Body of pancreas (tissue), 4 donors: ENCODE measurements around the gene INPP5D. TPM values are rescaled to one million over a fixed set of nuclear protein-coding genes. Genes with fewer than 3 reads are reported as not detected.

Source experiments
- ATAC-seq: fragments of 150-250 bp; one replicate; pipeline ENCODE4 v1.9.1; 2016
- DNase-seq, 4 donors: peaks; one replicate each; pipeline ENCODE4 v3.0.0-alpha.2; 2019
- H3K27ac ChIP-seq, 4 donors: fragments of 200-600 bp; sonication (generic); 1 replicate in 3 of 4; 2 replicates in 1 of 4; pipeline versions ENCODE4 v1.5.1 to v1.6.1; 2016 to 2019; ENCODE audit warnings: mild to moderate bottlenecking in 1 of 4, mixed read lengths in 1 of 4, moderate library complexity in 1 of 4
- H3K27me3 ChIP-seq, 2 donors: fragments of 200-600 bp; sonication (generic); one replicate each; pipeline ENCODE4 v1.6.0; 2016; ENCODE audit warnings: mild to moderate bottlenecking in 1 of 2
- H3K36me3 ChIP-seq, 2 donors: fragments of 200-600 bp; sonication (generic); replicated peaks in 1 of 2; 2 replicates each; pipeline ENCODE4 v1.5.1; 2016; ENCODE audit warnings: low read depth in 2 of 2; ENCODE audit not compliant: insufficient read depth in 1 of 2
- H3K4me1 ChIP-seq: fragments of 200-600 bp; sonication (generic); one replicate; pipeline ENCODE4 v1.6.0; 2016
- H3K4me3 ChIP-seq, 2 donors: fragments of 200-600 bp; sonication (generic); 1 replicate in 1 of 2; 2 replicates in 1 of 2; pipeline ENCODE4 v1.5.1; 2016 to 2019
- H3K9me3 ChIP-seq, 3 donors: fragments of 200-600 bp; sonication (generic); 1 replicate in 2 of 3; 2 replicates in 1 of 3; pipeline ENCODE4 v1.5.1; 2016
- POLR2A ChIP-seq, 3 donors: fragments of 450-650 bp; IDR thresholded peaks; one replicate each; pipeline ENCODE4 v1.6.1; 2016; ENCODE audit warnings: antibody characterized with exemption in 3 of 3, mild to moderate bottlenecking in 2 of 3
- WGBS, 2 donors: methylation state at CpG; one replicate each; pipeline ENCODE4 v1.1.5; 2017; 5-methylcytosine and 5-hydroxymethylcytosine counted together
- intact Hi-C: fragments of 100-400 bp; cut with DNase I; formaldehyde crosslinking; loops from one replicate; pipeline ENCODE4 v1.15.1; 2023
- total RNA-seq, 2 donors: library from RNA; depleted of rRNA; stranded (reverse); fragments of >200 nt; gene quantifications; one replicate each; pipeline ENCODE4 v1.1.0, GENCODE V29; 2016
- TF ChIP-seq, protein P1 (sequence below), 7 experiments: fragments of 450-650 bp in 4 of 7; fragments of 200-600 bp in 3 of 7; sonication (generic) in 3 of 7; IDR thresholded peaks; one replicate each; pipeline ENCODE4 v1.5.1; 2016 to 2019; ENCODE audit warnings: antibody characterized with exemption in 7 of 7

INPP5D gene
- total RNA-seq, 2 donors from 2014 or later = 0.99 to 8.8 TPM

- no peak overlapping the region for H3K27ac ChIP-seq
- H3K27me3 ChIP-seq = no peaks in the 10 kb centered on the region
- no peak for TF ChIP-seq POLR2A (IDR thresholded peaks at IDR 0.05)
- TF ChIP-seq, protein P1, sequence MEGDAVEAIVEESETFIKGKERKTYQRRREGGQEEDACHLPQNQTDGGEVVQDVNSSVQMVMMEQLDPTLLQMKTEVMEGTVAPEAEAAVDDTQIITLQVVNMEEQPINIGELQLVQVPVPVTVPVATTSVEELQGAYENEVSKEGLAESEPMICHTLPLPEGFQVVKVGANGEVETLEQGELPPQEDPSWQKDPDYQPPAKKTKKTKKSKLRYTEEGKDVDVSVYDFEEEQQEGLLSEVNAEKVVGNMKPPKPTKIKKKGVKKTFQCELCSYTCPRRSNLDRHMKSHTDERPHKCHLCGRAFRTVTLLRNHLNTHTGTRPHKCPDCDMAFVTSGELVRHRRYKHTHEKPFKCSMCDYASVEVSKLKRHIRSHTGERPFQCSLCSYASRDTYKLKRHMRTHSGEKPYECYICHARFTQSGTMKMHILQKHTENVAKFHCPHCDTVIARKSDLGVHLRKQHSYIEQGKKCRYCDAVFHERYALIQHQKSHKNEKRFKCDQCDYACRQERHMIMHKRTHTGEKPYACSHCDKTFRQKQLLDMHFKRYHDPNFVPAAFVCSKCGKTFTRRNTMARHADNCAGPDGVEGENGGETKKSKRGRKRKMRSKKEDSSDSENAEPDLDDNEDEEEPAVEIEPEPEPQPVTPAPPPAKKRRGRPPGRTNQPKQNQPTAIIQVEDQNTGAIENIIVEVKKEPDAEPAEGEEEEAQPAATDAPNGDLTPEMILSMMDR (IDR thresholded peaks at IDR 0.05) = no peak
- 96 to 98% methylated on average over 5 of the region's 5 CpGs for WGBS, 2 donors
- ATAC-seq (no peak), DNase-seq (no peak)
- H3K4me1 ChIP-seq = peaks cover 4% of the 10 kb centered on the region
- H3K9me3 ChIP-seq = no peaks in the 10 kb centered on the region
- intact Hi-C loops = no loop called here
- H3K4me3 ChIP-seq = no peak overlapping the region
- no peaks in the 10 kb centered on the region for H3K36me3 ChIP-seq
Measured at GRCh38 chr2:233111427-233111826, 51.3 kb downstream of the INPP5D start.

GRCh38 chr2:233112329-233112728, 52.2 kb downstream of the INPP5D start:
- no peak for TF ChIP-seq POLR2A (IDR thresholded peaks at IDR 0.05)
- TF ChIP-seq, protein P1 (IDR thresholded peaks at IDR 0.05) = no peak
- no peak for DNase-seq
- WGBS, 2 donors = 40 to 47% methylated on average over 4 of the region's 4 CpGs
- H3K36me3 ChIP-seq = no peaks in the 10 kb centered on the region
- H3K4me1 ChIP-seq = peaks cover 7% of the 10 kb centered on the region
- no peaks in the 10 kb centered on the region for H3K27me3 ChIP-seq
- intact Hi-C loops = no loop called here
- ATAC-seq = no peak
- no peaks in the 10 kb centered on the region for H3K9me3 ChIP-seq
- H3K27ac ChIP-seq = no peak overlapping the region
- H3K4me3 ChIP-seq = no peak overlapping the region

DNA sequence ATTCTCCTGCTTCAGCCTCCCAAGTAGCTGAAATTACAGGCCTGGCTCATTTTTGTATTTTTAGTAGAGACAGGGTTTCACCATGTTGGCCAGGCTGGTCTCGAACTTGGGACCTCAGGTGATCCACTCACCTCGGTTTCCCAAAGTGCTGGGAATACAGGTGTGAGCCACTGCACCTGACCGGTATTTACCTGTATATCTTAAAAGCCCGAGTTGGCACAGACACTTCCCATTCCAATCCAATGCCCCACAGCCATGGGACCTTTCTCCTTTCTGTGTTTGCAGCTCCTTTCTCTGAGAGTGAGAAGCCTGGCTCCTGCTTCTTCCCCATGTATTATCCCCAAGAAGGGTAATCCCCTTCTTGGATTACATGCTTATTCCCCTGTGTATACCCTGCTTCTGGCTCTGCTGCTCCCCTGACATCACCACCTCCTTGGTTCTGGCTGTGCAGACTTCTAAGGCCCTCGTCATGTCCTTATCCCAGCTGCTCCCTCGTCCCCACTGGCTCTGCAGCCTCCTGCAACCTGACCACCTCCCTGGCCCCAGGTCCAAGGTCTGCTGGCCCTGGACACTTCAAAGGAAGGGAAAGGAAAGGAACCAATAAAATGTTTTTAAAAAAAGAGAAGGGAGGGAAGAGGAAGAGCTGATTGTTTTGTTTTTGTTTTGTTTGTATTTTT, 52.8 kb downstream of the INPP5D start:
- H3K27ac ChIP-seq = no peak overlapping the region
- 40 to 48% methylated on average over 6 of the region's 6 CpGs for WGBS, 2 donors
- H3K4me1 ChIP-seq = peaks cover 13% of the 10 kb centered on the region
- TF ChIP-seq POLR2A (IDR thresholded peaks at IDR 0.05) = no peak
- TF ChIP-seq, protein P1 (IDR thresholded peaks at IDR 0.05) = no peak
- intact Hi-C loops = no loop called here
- H3K9me3 ChIP-seq = no peaks in the 10 kb centered on the region
- ATAC-seq (no peak), DNase-seq (no peak)
- no peak overlapping the region for H3K4me3 ChIP-seq
- no peaks in the 10 kb centered on the region for H3K27me3 ChIP-seq
- H3K36me3 ChIP-seq = no peaks in the 10 kb centered on the region

GRCh38 chr2:233114421-233114861, 54.3 kb downstream of the INPP5D start:
- Histone ChIP-seq H3K4me1 (peaks cover 28% of the 10 kb centered on the region), H3K27ac (no peak overlapping the region), H3K27me3 (no peaks in the 10 kb centered on the region), H3K4me3 (no peak overlapping the region), H3K9me3 (no peaks in the 10 kb centered on the region), H3K36me3 (no peaks in the 10 kb centered on the region)
- ATAC-seq = no peak
- no peak for DNase-seq
- TF ChIP-seq, protein P1 (IDR thresholded peaks at IDR 0.05) = no peak
- TF ChIP-seq POLR2A (IDR thresholded peaks at IDR 0.05) = no peak
- 87 to 89% methylated on average over 6 to 11 of the region's 11 CpGs for WGBS, 2 donors
- intact Hi-C loops = no loop called here

GRCh38 chr2:233115121-233115520, 55.0 kb downstream of the INPP5D start:
- DNase-seq (no peak), ATAC-seq (no peak)
- Histone ChIP-seq H3K4me1 (peaks cover 34% of the 10 kb centered on the region), H3K4me3 (no peak overlapping the region), H3K9me3 (no peaks in the 10 kb centered on the region), H3K27ac (no peak overlapping the region), H3K27me3 (no peaks in the 10 kb centered on the region), H3K36me3 (no peaks in the 10 kb centered on the region)
- WGBS, 2 donors = 81 to 84% methylated on average over 7 of the region's 7 CpGs
- TF ChIP-seq, protein P1 (IDR thresholded peaks at IDR 0.05) = no peak
- no peak for TF ChIP-seq POLR2A (IDR thresholded peaks at IDR 0.05)
- intact Hi-C loops = no loop called here
